Activated gamma-delta T cell treated with Interleukin-2 at 50 U/mL for 16 hours (primary cell): ENCODE measurements around the gene RHBDF1.
A peak's percentile ranks its signal among the peaks of the same experiment; 100 is the strongest.

Experiments used
- DNase-seq: peaks from one replicate; pipeline ENCODE4 v3.0.0-alpha.2; 2020

Gene RHBDF1

DNA sequence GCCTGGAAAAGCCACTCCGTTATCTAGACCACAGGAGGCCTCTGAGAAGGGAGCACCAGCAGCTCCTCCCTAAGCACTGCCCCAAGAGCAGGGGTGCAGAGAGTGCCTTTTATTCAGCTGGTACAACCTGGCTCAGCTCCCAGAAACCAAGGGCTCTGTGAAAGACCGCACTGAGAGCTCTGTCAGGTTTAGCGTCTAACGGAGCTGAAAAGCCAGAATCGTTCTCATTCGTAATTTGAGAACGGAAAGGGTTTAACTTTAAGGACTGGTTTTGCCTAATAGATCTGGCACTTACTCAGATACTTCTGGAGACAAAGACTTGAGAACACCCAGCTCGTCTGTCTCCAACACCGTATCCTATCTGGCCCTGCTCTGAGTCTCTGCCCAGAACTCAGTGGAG is 19.1 kb upstream of the RHBDF1 start:
- DNase-seq: no peak

DNA sequence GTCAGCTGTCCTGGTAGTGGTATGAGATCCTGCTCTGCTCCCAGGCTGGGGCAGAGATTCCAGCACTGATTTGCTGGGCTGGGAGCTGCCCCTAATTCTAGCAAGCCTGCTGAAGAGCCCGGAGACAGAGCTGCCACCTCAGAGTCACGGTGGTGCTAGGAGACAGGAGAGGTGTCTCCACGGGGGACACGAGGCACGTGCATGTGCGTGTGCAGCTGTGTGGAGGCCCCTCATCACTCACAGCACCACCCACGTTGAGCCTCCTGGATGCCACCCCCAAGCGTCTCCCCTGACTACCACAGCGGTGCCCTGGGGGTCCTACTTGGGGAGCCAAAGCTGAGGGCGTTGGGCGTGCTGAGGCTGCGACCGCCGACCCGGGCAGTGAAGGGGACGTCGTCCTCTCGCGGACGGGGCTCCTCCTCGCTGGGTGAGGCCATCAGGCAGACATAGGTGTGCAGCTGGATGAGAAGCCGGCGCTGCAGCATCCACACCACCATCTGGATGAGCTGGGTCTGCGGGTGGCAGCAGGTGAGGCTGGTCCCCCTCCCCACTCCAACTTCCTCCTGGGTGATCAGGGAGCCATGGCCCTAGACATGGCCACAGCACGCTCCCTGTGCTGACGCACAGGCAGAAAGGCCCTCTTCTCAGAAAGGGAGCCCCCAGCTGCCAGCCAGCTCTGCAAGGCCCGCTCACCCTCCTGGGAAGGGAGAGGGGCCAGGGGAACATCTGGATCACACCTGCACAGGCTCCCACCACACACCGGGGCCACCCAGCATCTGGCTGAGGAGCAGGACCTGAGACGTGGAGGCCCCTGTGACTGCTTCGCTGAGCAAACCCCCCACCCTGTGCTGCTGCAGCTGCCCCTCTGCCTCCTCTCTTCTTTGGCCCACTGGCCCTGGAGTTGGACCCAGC is 17.2 kb upstream of the RHBDF1 start:
- DNase-seq: no peak

DNA sequence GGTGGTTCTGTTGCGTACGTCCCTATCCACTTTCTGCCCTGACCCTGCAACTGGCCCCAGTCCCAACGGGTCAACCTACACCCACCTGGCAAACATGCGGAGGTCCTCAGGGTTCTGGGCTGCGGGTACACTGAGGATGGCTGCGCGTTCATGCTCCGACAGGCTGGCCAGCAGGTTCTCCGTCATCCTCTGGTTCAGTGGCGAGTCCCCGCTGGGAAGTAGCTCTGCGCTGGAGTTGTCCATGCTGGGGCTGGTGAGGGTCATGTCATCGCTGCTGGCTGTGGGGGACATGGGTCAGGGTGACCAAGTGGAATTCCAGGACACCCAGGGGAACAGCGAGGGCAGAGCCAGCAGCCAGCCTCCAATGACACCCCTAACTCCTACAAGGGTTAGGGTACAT is 16.2 kb upstream of the RHBDF1 start:
- no peak for DNase-seq

DNA sequence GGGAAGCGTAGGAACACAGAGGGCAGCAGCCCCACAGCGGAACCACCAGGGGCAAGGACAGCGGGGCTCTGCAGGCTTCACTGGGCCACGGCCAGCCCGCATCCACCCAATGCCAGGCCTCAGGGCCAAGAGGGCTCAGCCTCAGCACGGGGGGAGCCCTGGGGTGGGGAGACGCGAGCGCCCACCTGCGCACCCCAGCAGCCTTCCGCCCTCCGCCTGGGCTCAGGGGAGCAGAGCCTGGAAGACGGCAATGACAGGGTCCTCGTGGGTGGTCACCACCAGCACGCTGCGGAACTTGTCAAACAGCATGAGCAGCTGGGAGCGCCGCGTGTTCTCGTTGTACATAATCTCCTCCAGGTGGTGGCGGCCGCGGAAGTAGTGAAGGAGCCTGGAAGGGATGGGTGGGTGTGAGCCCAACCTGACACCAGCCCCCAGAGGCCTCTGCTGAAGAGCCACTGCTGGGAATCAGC is 14.1 kb upstream of the RHBDF1 start:
- no peak for DNase-seq

DNA sequence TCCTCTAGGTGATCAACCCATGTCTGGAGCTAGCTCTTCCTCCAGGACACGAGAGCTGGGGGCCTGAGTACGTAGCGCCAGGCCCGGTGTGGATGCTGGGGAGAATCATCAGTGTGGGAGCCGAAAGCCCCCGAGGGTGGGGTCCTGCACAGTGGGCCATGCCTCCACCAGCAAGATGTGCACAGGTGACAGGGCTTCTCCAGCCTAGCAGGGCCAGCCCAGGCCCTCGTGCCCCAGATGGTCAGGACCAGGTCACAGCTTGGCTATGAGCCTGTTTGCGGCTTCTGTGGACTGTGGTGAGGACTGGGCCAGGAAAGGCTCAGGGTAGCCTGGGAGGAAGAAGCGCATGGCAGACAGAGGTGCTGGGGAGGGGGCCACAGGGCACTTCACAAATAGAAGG is 13.4 kb upstream of the RHBDF1 start:
- DNase-seq: no peak

DNA sequence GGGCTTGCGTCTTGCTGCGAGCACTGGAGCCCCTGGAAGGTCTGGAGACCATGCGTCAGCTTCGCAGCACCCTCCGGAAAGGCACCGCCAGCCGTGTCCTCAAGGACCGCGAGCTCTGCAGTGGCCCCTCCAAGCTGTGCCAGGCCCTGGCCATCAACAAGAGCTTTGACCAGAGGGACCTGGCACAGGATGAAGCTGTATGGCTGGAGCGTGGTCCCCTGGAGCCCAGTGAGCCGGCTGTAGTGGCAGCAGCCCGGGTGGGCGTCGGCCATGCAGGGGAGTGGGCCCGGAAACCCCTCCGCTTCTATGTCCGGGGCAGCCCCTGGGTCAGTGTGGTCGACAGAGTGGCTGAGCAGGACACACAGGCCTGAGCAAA is 13.0 kb upstream of the RHBDF1 start:
- DNase-seq: no peak

DNA sequence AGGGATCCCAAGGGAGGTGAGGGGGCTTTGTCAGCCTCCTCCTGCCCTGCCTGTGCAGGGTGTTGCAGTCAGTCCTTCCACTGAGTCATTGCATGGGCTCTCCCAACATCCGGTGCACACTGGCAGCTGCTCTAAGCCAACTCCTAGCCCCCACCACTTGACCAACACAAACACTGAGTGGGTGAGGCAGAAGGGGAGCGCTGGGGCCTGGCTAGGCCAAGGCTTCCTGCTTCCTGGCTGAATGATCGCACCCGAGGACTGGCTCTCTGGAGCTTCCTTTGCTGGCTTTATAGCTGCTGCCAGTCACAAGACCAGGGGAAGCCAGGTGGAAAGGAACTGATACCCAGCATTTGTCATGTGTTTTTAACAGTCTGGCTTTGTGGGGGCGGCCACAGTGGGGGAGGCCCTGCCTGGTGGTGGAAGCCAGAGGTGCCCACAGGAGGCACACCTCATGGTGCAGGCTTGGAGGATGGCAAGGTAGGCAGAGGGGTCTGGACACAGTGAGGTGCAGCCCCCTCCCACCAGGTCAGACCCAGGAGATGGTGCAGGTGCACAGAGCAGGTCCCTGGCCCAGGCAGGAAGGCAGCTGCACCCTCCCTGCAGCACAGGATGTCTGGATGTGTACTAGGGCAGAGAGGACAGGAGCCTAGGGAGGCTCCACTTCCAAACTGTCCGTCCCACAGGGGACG is 12.4 kb upstream of the RHBDF1 start:
- DNase-seq: peak; percentile 44

DNA sequence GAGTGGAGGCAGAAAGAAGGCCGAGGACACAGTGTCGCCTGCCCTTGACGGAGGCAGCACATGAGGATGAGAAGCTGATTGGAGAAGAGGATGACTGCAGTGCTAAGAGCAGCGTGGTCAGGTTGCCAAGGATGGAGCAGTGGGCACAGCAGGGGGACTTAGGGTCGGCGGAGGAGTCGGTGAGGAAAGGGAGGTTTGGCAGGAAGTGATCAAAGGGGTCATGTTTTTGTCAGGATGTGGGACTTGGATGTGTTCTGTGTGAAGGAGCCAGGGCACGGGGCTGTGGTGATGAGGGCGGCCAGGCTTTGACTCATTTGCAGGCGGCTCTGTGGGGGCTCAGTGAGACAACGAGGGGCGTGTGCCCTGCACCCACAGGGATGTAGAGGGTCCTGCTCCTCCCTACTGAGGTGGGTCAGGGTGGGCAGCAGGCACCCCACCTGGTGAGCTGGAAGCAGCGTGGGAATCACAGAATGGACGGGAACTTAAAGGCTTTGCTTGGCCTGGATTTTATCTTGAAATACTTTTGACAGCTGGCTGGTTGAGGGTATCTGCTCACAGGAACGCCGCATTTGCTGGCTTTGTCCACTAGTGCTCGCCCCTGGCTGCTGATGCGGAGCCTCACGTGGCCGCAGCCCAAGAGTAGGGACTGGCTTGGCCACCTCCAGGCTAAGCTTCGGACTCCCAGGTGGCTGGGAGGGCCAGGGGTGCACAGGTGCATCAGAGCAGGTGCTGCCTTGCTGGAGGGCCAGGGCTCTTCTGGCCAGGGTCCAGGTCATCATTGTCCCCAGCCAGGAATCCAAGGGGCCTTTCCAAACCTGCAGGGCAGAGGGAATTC is 11.6 kb upstream of the RHBDF1 start:
- DNase-seq: peak; percentile 28

DNA sequence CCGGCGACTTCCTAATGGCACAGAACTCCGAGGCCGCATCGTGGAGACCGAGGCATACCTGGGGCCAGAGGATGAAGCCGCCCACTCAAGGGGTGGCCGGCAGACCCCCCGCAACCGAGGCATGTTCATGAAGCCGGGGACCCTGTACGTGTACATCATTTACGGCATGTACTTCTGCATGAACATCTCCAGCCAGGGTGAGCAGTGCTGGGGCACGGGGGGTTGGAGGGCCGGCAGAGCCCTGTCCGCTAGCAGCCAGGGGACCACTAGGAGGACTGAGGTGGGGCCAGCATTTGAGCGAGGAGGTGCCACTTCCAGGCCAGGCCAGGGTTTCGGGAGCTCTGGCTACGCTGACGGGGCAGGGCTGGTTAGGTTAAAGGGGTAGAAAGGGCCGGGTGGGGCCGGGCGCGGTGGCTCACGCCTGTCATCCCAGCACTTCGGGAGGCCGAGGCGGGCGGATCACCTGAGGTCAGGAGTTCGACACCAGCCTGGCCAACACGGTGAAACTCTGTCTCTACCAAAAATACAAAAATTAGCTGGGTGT is 10.7 kb upstream of the RHBDF1 start:
- no peak for DNase-seq

DNA sequence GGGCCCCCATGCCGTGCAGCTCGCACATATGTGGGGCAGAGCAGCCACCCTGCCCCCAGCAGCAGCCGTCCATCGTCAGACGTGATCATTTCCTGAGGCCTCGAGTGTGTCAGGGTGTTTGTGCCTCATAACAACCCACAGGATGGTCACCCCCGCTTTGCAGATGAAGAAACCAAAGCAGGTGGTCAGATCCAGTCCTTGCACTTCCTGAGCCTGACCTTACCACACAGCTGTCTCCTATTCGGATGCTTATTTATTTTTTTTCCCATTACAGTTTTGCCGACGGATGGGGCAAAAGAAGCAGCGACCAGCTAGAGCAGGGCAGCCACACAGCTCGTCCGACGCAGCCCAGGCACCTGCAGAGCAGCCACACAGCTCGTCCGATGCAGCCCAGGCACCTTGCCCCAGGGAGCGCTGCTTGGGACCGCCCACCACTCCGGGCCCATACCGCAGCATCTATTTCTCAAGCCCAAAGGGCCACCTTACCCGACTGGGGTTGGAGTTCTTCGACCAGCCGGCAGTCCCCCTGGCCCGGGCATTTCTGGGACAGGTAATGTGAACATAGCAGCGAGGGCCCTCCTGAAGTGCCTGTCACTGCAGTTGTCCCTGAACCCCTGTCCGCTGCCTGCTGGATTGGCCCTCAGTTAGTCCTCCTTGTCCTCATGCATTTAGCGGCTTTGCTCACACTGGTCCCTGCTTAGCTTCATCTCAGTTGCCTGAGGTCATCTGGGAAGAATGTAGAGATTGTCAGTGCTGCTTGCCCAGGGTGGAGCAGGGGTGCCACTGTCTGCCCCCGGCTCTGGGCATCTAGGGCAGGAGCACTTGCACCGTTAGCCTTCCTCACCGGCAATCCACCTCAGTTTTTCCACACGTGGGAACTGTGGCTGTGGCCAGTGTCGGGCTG is 7.0 kb upstream of the RHBDF1 start:
- DNase-seq: no peak

DNA sequence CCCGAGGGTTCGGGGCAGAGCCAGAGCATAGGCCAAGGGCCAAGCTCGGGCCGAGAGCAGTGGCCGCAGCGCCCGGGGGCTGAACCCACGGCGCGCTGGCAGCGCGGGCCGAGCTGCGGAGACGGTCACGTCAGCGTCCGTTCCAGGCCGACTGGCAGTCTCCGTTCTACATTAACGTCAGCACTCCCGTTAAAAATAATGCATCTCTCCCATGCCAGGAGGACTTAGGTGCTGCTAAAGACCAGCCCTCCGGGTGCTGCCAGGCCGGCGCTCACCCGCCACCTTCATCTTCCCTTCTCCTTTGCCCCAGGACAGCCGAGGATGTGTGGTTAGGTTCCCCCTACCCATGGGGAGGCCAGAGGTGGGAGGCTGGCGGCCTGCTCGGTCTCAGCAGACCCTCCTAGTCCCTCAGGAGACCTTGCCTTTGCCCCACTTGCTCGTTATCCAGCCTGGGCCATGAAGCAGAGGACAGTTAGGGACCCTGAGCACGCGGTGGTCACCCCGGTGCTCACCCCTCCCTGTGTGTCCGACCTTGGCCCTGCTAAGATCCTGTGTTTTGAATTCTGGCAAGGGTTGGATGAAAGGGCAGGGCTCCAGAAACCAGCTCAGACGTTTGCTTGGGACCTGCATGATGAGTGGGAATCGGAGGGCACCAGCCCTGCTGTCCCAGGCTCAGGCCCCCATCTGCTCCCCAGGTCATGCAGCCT is 6.2 kb upstream of the RHBDF1 start:
- DNase-seq: no peak

DNA sequence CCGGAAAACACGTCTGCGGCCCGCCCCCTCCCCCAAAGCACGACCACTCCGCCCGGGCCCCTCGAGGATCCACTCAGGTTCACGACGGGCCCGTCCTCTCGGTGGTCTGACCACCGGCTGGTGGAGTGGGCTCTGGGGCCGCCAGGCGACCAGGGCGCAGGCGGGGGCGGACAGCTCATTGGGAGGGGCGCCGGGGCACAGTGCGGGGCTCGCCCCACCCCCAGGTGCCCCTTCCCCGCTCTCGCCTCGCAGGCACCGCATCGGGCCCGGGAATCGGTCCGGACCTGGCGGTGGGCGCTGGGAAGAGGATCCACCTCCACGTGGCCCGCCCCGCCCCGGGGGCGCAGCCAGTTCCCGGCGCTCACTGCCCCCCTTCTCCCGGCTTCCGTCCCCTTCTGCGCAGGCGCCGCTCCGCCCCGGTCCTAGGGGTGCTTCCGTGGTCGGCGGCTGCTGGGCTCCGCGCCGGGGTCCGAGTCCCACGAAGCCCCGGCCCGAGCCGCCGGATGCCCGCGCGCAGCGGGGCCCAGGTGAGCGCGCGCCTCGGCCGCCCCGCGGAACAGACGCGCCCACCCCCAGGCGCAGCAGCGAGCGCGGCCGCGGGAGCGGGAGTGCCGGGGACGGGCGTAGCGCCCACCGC is 5.5 kb upstream of the RHBDF1 start, which contains the start of gene MPG:
MPG (plus strand) TSS at position 419 of the 637 bp plus-strand sequence; CDS start at position 504, 85 bp downstream.
- peak; percentile 81 for DNase-seq

DNA sequence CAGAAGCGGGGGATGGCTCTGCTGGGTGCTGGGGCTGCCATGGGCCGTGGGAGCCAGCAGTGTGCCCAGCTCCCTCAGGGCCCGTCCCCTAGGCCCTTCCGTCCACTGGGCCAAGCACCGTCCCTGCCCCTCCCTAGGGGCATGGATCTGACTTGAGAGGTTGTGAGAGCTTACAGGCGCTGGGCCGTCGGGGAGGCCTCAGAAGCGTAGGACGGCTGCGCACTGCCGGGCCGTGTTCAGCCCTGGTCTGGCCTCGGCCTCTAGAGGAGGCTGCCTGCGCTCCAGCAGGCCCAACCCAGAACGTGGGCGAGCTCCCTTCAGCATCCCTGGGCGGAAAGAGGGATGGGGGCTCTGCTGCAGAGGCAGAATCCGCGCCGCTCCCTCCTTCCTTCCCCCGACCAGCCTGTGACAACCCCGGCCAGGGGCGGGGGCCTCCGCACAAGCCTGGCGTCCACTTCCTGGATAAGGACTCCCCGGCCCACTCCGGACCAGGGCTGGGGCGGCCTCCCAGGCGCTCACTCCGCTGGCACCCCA is 4.9 kb upstream of the RHBDF1 start:
- DNase-seq: no peak

DNA sequence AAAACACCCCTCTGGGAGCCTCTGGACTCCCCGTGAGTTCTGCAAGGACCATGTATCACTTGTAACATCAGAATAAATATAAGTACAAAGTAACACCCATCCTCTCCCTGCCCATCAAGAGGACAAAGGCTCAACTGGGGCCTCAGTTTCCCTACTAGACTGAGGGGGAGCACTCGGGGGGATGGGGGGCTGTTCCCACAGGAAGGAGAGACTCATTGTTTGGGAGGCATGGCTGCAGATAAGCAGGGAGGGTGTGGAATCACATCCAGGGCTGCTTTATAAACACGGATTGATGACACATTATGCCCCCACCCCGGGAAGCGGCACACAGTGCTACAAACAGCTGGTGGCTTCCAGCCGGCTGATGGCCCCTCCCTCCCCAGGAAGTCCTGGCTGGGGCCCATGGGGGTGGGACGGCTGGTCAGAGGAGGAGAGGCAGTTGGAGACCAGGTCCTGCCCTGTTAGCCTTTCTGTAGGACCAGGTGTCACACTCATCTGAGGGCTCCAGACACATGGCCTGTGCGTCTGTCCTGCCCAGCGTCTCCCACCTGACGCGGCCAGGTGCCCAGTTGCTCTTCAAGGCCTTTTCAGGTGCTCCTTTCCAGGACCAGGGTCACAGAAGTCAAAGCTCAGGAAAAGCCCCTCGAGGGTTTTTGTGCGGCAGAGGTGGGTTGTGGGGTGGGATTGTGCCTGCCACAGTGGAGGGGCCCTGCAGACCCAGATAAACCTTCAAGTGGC is 4.3 kb upstream of the RHBDF1 start:
- no peak for DNase-seq

DNA sequence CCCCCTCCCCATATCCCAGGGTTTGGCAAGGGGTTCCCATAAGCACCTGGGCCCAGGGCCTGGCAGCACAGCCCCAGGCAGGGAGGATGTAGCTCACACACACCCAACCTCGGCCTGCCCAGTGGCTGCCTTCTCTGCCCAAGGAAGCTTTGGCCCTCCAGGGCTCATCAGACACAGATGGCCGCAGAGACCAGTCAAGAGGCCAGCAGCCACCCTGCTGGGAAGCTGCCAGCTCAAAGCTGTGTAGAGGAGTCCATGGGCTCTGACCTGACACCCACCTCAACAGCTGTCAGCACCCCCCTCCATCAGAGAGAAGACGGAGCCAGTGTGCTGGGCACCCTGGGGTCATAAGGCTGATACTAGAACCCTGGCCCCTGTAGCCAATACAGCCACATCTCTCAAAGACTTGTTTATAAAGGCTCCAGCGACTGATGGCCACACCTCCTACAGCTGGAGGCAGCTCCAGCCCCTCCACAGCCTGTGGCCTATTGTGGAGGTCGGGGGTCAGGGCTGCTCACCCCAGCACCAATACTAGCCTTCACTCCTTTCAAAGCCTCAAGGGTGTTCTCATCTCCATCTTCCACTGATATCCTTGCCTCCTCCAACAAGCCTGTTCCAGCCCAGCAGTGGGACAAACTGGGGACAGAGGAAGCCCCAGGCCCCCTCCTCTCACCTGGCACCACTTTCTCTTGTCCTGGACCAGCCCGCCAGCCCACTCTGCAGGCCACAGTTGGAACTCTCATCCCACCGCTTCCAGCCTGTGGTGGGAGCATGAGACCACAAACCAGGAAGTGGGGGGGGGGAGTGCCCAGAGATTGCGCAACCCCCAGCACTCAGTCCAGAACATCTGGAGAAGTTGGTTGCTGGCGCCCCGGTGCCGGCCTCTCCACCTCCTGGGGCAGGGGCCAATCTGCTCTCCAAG is 3.4 kb upstream of the RHBDF1 start:
- no peak for DNase-seq

DNA sequence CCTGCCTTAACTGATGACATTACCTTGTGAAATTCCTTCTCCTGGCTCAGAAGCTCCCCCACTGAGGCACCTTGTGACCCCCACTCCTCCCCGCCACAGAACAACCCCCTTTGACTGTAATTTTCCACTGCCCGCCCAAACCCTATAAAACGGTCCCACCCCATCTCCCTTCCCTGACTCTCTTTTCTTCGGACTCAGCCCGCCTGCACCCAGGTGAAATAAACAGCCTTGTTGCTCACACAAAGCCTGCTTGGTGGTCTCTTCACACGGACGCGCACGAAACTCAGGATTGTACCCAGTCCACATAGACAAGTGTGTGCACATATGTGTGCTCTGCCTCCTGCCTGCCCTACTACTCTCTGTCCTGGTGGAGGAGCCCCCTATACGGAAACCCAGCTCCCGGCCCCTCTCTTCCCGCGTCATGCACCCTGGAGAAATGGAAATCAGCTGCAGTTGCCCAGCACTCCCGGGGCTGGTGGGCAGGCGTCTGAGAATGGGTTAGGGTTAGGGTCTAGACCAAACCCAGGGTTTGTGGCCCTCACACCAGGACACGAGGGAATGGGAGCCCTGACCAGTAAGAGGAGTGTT is 2.4 kb upstream of the RHBDF1 start:
- no peak for DNase-seq

DNA sequence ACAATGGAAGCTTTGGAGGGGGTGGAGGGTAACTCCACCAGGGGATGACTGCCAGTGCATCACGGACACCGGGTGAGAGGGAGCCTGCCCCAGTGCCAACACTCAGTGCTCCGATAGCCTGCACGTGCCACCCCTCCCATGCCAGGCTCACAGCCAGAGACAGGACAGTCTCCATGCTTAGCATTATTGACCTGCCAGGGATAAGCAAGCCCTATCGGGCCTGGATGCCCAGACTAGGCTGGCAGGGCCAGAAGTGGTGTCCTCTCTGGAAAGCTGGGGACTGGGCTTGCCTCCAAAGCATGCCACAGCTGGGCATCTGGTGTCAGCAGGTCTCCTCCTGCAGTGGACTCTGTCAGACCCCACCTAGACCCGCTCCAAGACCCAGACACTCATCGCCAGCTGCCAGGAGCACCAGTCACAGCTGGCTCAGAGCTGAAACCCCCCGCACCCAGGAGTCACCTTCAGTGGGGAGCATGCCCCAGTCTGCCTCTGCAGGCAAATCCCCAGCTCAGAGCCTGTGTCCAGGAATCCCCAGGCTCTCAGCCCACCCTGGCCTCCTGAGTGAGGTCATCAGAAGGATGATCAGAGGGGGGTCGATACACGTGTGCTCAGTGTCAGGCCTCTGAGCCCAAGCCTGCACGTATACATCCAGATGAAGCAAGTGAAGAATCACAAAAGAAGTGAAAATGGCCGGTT is 1.8 kb upstream of the RHBDF1 start:
- no peak for DNase-seq
